ENCODE measurements around the gene PKN2. TPM values are rescaled to one million over a fixed set of nuclear protein-coding genes. Genes with fewer than 3 reads are reported as not detected.
A peak's percentile ranks its signal among the peaks of the same experiment; 100 is the strongest.
"Not testable (repeated sequence)": the region's sequence is repeated elsewhere in the genome, so short reads cannot be mapped to it uniquely, and the experiment has no call there.

Gene PKN2
- total RNA-seq, 1 experiment from 2014 or later: 37.1 TPM

- Histone ChIP-seq H3K27me3 (ENCODE audit: low read length) (no peaks in the 10 kb centered on the region), H3K27ac (ENCODE audit: low read length) (peak overlapping the region; percentile 57), H3K4me2 (ENCODE audit: low read depth, low read length, poor library complexity, severe bottlenecking) (peak overlapping the region; percentile 33), H2AFZ (ENCODE audit: low read length) (no peak overlapping the region), H3K9ac (ENCODE audit: low read length) (no peak overlapping the region), H3K4me3 (ENCODE audit: low read length) (no peak overlapping the region), H3K4me1 (ENCODE audit: low read length) (peaks cover 49% of the 10 kb centered on the region), H3K9me3 (ENCODE audit: low read length) (no peaks in the 10 kb centered on the region), H3K79me2 (ENCODE audit: low read length) (peaks cover 98% of the 10 kb centered on the region), H4K20me1 (ENCODE audit: insufficient read depth, low read depth, low read length) (no peaks in the 10 kb centered on the region), H3K9me2 (replicated peaks; ENCODE audit: insufficient read depth, low read length) (no peaks in the 10 kb centered on the region), H3K36me3 (ENCODE audit: insufficient read depth, low read length) (peaks cover 13% of the 10 kb centered on the region; the same call in 1 of the 2 replicates)
- peak; percentile 74 for DNase-seq
Observed at GRCh38 chr1:88701275-88701674, 17.2 kb downstream of the PKN2 start.

GRCh38 chr1:88701793-88702192, 17.7 kb downstream of the PKN2 start:
- H3K9me3 ChIP-seq (ENCODE audit: low read length); H3K9ac ChIP-seq (ENCODE audit: low read length); H3K4me3 ChIP-seq (ENCODE audit: low read length); H2AFZ ChIP-seq (ENCODE audit: low read length); H3K27me3 ChIP-seq (ENCODE audit: low read length); H4K20me1 ChIP-seq (ENCODE audit: insufficient read depth, low read depth, low read length); DNase-seq; H3K9me2 ChIP-seq (replicated peaks; ENCODE audit: insufficient read depth, low read length): not testable (repeated sequence)
- peak overlapping the region; percentile 57; the same call in 1 of the 2 replicates for H3K27ac ChIP-seq (ENCODE audit: low read length)
- peak overlapping the region; percentile 33 for H3K4me2 ChIP-seq (ENCODE audit: low read depth, low read length, poor library complexity, severe bottlenecking)
- H3K36me3 ChIP-seq (ENCODE audit: insufficient read depth, low read length): peaks cover 14% of the 10 kb centered on the region; the same call in 1 of the 2 replicates
- peaks cover 46% of the 10 kb centered on the region for H3K4me1 ChIP-seq (ENCODE audit: low read length)
- peaks cover 98% of the 10 kb centered on the region for H3K79me2 ChIP-seq (ENCODE audit: low read length)

- Histone ChIP-seq H3K4me2 (ENCODE audit: low read depth, low read length, poor library complexity, severe bottlenecking) (no peak overlapping the region), H2AFZ (ENCODE audit: low read length) (no peak overlapping the region)
Observed at GRCh38 chr1:88708011-88708410, 23.9 kb downstream of the PKN2 start.

GRCh38 chr1:88712907-88713306, 28.8 kb downstream of the PKN2 start:
- H3K27ac ChIP-seq (ENCODE audit: low read length); H3K27me3 ChIP-seq (ENCODE audit: low read length); DNase-seq; H2AFZ ChIP-seq (ENCODE audit: low read length); H4K20me1 ChIP-seq (ENCODE audit: insufficient read depth, low read depth, low read length); H3K9ac ChIP-seq (ENCODE audit: low read length); H3K4me1 ChIP-seq (ENCODE audit: low read length); H3K4me3 ChIP-seq (ENCODE audit: low read length); H3K9me2 ChIP-seq (replicated peaks; ENCODE audit: insufficient read depth, low read length); H3K9me3 ChIP-seq (ENCODE audit: low read length); H3K4me2 ChIP-seq (ENCODE audit: low read depth, low read length, poor library complexity, severe bottlenecking): not testable (repeated sequence)
- peaks cover 12% of the 10 kb centered on the region for H3K36me3 ChIP-seq (ENCODE audit: insufficient read depth, low read length)
- peaks cover 87% of the 10 kb centered on the region for H3K79me2 ChIP-seq (ENCODE audit: low read length)

More at GRCh38 chr1:88708011-88708410, 23.9 kb downstream of the PKN2 start:
- H3K36me3 ChIP-seq (ENCODE audit: insufficient read depth, low read length): peaks cover 32% of the 10 kb centered on the region
- no peaks in the 10 kb centered on the region for H4K20me1 ChIP-seq (ENCODE audit: insufficient read depth, low read depth, low read length)
- no peaks in the 10 kb centered on the region for H3K9me2 ChIP-seq (replicated peaks; ENCODE audit: insufficient read depth, low read length)
- peaks cover 99% of the 10 kb centered on the region for H3K79me2 ChIP-seq (ENCODE audit: low read length)
- no peak overlapping the region for H3K9ac ChIP-seq (ENCODE audit: low read length)
- no peak overlapping the region for H3K4me3 ChIP-seq (ENCODE audit: low read length)
- no peak overlapping the region for H3K27ac ChIP-seq (ENCODE audit: low read length)
- peaks cover 3% of the 10 kb centered on the region; the same call in 1 of the 2 replicates for H3K9me3 ChIP-seq (ENCODE audit: low read length)
- H3K27me3 ChIP-seq (ENCODE audit: low read length): no peaks in the 10 kb centered on the region
- no peak for DNase-seq
- H3K4me1 ChIP-seq (ENCODE audit: low read length): peaks cover under 1% of the 10 kb centered on the region; the same call in 1 of the 2 replicates

- not testable (repeated sequence) for H2AFZ ChIP-seq (ENCODE audit: low read length); H3K4me2 ChIP-seq (ENCODE audit: low read depth, low read length, poor library complexity, severe bottlenecking); DNase-seq; H3K9ac ChIP-seq (ENCODE audit: low read length); H3K27me3 ChIP-seq (ENCODE audit: low read length); H4K20me1 ChIP-seq (ENCODE audit: insufficient read depth, low read depth, low read length); H3K4me3 ChIP-seq (ENCODE audit: low read length); H3K4me1 ChIP-seq (ENCODE audit: low read length); H3K9me3 ChIP-seq (ENCODE audit: low read length); H3K9me2 ChIP-seq (replicated peaks; ENCODE audit: insufficient read depth, low read length); H3K27ac ChIP-seq (ENCODE audit: low read length); H3K36me3 ChIP-seq (ENCODE audit: insufficient read depth, low read length)
- H3K79me2 ChIP-seq (ENCODE audit: low read length): peaks cover 87% of the 10 kb centered on the region
Observed at GRCh38 chr1:88716571-88716970, 32.5 kb downstream of the PKN2 start.

- H3K36me3 ChIP-seq (ENCODE audit: insufficient read depth, low read length): no peaks in the 10 kb centered on the region
- no peaks in the 10 kb centered on the region for H3K9me2 ChIP-seq (replicated peaks; ENCODE audit: insufficient read depth, low read length)
- H3K4me2 ChIP-seq (ENCODE audit: low read depth, low read length, poor library complexity, severe bottlenecking): no peak overlapping the region
- H3K4me3 ChIP-seq (ENCODE audit: low read length): no peak overlapping the region
- no peaks in the 10 kb centered on the region for H3K27me3 ChIP-seq (ENCODE audit: low read length)
- peaks cover 20% of the 10 kb centered on the region for H3K4me1 ChIP-seq (ENCODE audit: low read length)
- H3K9ac ChIP-seq (ENCODE audit: low read length): no peak overlapping the region
- H3K79me2 ChIP-seq (ENCODE audit: low read length): peaks cover 98% of the 10 kb centered on the region
- no peak overlapping the region for H3K27ac ChIP-seq (ENCODE audit: low read length)
- no peaks in the 10 kb centered on the region for H3K9me3 ChIP-seq (ENCODE audit: low read length)
- DNase-seq: no peak
- no peaks in the 10 kb centered on the region for H4K20me1 ChIP-seq (ENCODE audit: insufficient read depth, low read depth, low read length)
- no peak overlapping the region for H2AFZ ChIP-seq (ENCODE audit: low read length)
Observed at GRCh38 chr1:88722492-88722891, 38.4 kb downstream of the PKN2 start.

- peaks cover 4% of the 10 kb centered on the region; the same call in 1 of the 2 replicates for H3K36me3 ChIP-seq (ENCODE audit: insufficient read depth, low read length)
- H4K20me1 ChIP-seq (ENCODE audit: insufficient read depth, low read depth, low read length): no peaks in the 10 kb centered on the region
- H3K79me2 ChIP-seq (ENCODE audit: low read length): peaks cover 97% of the 10 kb centered on the region
- no peaks in the 10 kb centered on the region for H3K9me3 ChIP-seq (ENCODE audit: low read length)
- H3K9me2 ChIP-seq (replicated peaks; ENCODE audit: insufficient read depth, low read length): no peaks in the 10 kb centered on the region
- H3K4me2 ChIP-seq (ENCODE audit: low read depth, low read length, poor library complexity, severe bottlenecking): no peak overlapping the region
- H3K27ac ChIP-seq (ENCODE audit: low read length): no peak overlapping the region
- no peak overlapping the region for H2AFZ ChIP-seq (ENCODE audit: low read length)
- no peaks in the 10 kb centered on the region for H3K27me3 ChIP-seq (ENCODE audit: low read length)
- H3K4me1 ChIP-seq (ENCODE audit: low read length): peaks cover 45% of the 10 kb centered on the region
- DNase-seq: no peak
- H3K4me3 ChIP-seq (ENCODE audit: low read length): no peak overlapping the region
- H3K9ac ChIP-seq (ENCODE audit: low read length): no peak overlapping the region
Observed at GRCh38 chr1:88726697-88727096, 42.6 kb downstream of the PKN2 start.

- no peaks in the 10 kb centered on the region for H3K27me3 ChIP-seq (ENCODE audit: low read length)
- H3K36me3 ChIP-seq (ENCODE audit: insufficient read depth, low read length): peaks cover 4% of the 10 kb centered on the region; the same call in 1 of the 2 replicates
- no peaks in the 10 kb centered on the region for H4K20me1 ChIP-seq (ENCODE audit: insufficient read depth, low read depth, low read length)
- H3K9ac ChIP-seq (ENCODE audit: low read length): no peak overlapping the region
- no peak overlapping the region for H3K4me2 ChIP-seq (ENCODE audit: low read depth, low read length, poor library complexity, severe bottlenecking)
- H3K4me3 ChIP-seq (ENCODE audit: low read length): no peak overlapping the region
- peaks cover 45% of the 10 kb centered on the region for H3K4me1 ChIP-seq (ENCODE audit: low read length)
- DNase-seq: no peak
- no peak overlapping the region for H3K27ac ChIP-seq (ENCODE audit: low read length)
- H2AFZ ChIP-seq (ENCODE audit: low read length): no peak overlapping the region
- H3K9me3 ChIP-seq (ENCODE audit: low read length): no peaks in the 10 kb centered on the region
- H3K79me2 ChIP-seq (ENCODE audit: low read length): peaks cover 97% of the 10 kb centered on the region
- no peaks in the 10 kb centered on the region for H3K9me2 ChIP-seq (replicated peaks; ENCODE audit: insufficient read depth, low read length)
Observed at GRCh38 chr1:88727205-88727604, 43.1 kb downstream of the PKN2 start.

All from Karpas-422 (cell line).